Mesenteric fat pad (tissue), 1 donor: ENCODE data around the gene CDH6. TPM values are rescaled to one million over a fixed set of nuclear protein-coding genes. Genes with fewer than 3 reads are reported as not detected.

Experiments used
- DNase-seq: peaks from one replicate; pipeline ENCODE4 v3.0.0-alpha.2; 2020; ENCODE audit warnings: low spot score
- total RNA-seq: library from RNA; stranded (reverse); fragmentation: NEBNext Ultra II Directional; extraction: Animal tissue kit (Norgen Biotek cat#: 25700); gene quantifications from one replicate; pipeline ENCODE4 v1.2.1, GENCODE V29; 2021
- donor health status: DM: yes; HTN: yes; CAD: no.

Gene CDH6
- total RNA-seq, 1 donor from 2014 or later: 1.3 TPM

- DNase-seq: no peak
These were observed 3.7 kb downstream of the CDH6 start for GRCh38 chr5:31197183-31197582.

- no peak for DNase-seq
These were observed 11.5 kb downstream of the CDH6 start for GRCh38 chr5:31204958-31205357.

GRCh38 chr5:31208043-31208442 is 14.6 kb downstream of the CDH6 start:
- no peak for DNase-seq

- DNase-seq: no peak
These were observed 15.8 kb downstream of the CDH6 start for GRCh38 chr5:31209334-31209733.

- DNase-seq: no peak
These were observed 17.6 kb downstream of the CDH6 start for GRCh38 chr5:31211098-31211497.

- no peak for DNase-seq
These were observed 19.8 kb downstream of the CDH6 start for GRCh38 chr5:31213257-31213656.

- DNase-seq: no peak
These were observed 20.2 kb downstream of the CDH6 start for GRCh38 chr5:31213705-31214121.

- no peak for DNase-seq
These were observed 20.7 kb downstream of the CDH6 start for GRCh38 chr5:31214229-31214628.

GRCh38 chr5:31215236-31215635 is 21.8 kb downstream of the CDH6 start:
- no peak for DNase-seq

- no peak for DNase-seq
These were observed 24.0 kb downstream of the CDH6 start for GRCh38 chr5:31217446-31217845.

- no peak for DNase-seq
These were observed 25.5 kb downstream of the CDH6 start for GRCh38 chr5:31218978-31219377.

GRCh38 chr5:31221001-31221400 is 27.5 kb downstream of the CDH6 start:
- DNase-seq: no peak

- no peak for DNase-seq
These were observed 31.6 kb downstream of the CDH6 start for GRCh38 chr5:31225118-31225517.

- DNase-seq: no peak
These were observed 32.1 kb downstream of the CDH6 start for GRCh38 chr5:31225613-31226012.

- DNase-seq: no peak
These were observed 33.2 kb downstream of the CDH6 start for GRCh38 chr5:31226651-31227050.

- no peak for DNase-seq
These were observed 35.8 kb downstream of the CDH6 start for GRCh38 chr5:31229266-31229665.

GRCh38 chr5:31231177-31231838 is 37.8 kb downstream of the CDH6 start:
- DNase-seq: no peak

GRCh38 chr5:31232273-31232888 is 38.9 kb downstream of the CDH6 start:
- no peak for DNase-seq

- no peak for DNase-seq
These were observed 41.9 kb downstream of the CDH6 start for GRCh38 chr5:31235381-31235780.

GRCh38 chr5:31236339-31236738 is 42.9 kb downstream of the CDH6 start:
- DNase-seq: no peak

GRCh38 chr5:31237174-31237573 is 43.7 kb downstream of the CDH6 start:
- no peak for DNase-seq

- no peak for DNase-seq
These were observed 45.0 kb downstream of the CDH6 start for GRCh38 chr5:31238497-31238896.

GRCh38 chr5:31244921-31245320 is 51.4 kb downstream of the CDH6 start:
- DNase-seq: no peak
